Lung (tissue), 12 donors: Measurements from ENCODE around the gene UQCRH. TPM values are rescaled to one million over a fixed set of nuclear protein-coding genes. Genes with fewer than 3 reads are reported as not detected.
A peak's percentile ranks its signal among the peaks of the same experiment; 100 is the strongest.

Source experiments
- ATAC-seq: fragments of 200-7000 bp; cut with Tn5 transposase; one replicate; pipeline ENCODE4 v1.9.1; 2020; ENCODE audit warnings: moderate number of reproducible peaks; ENCODE audit not compliant: insufficient read depth, low FRiP score
- DNase-seq, 3 donors: peaks; one replicate each; pipeline ENCODE4 v3.0.0-alpha.2; 2013 to 2017
- H3K27ac ChIP-seq, 2 donors: one replicate each; pipeline ENCODE4 v1.5.1; 2013; ENCODE audit warnings: mild to moderate bottlenecking in 2 of 2, moderate library complexity in 2 of 2, control low read depth in 1 of 2, inconsistent platforms in 1 of 2, low read depth in 1 of 2, low read length in 1 of 2
- H3K27me3 ChIP-seq, 3 donors: one replicate each; pipeline ENCODE4 v1.5.1; 2013; ENCODE audit warnings: low read length in 2 of 3; ENCODE audit not compliant: control insufficient read depth in 3 of 3, insufficient read depth in 3 of 3
- H3K36me3 ChIP-seq, 4 donors: one replicate each; pipeline ENCODE4 v1.5.1; 2013; ENCODE audit warnings: low read length in 4 of 4, mild to moderate bottlenecking in 1 of 4, moderate library complexity in 1 of 4; ENCODE audit not compliant: control insufficient read depth in 4 of 4, insufficient read depth in 4 of 4
- H3K4me1 ChIP-seq, 5 donors: one replicate each; pipeline ENCODE4 v1.5.1; 2013; ENCODE audit warnings: low read length in 5 of 5, mild to moderate bottlenecking in 2 of 5, moderate library complexity in 1 of 5; ENCODE audit not compliant: control insufficient read depth in 5 of 5, insufficient read depth in 5 of 5
- H3K4me3 ChIP-seq: one replicate; pipeline ENCODE4 v1.5.1; 2013; ENCODE audit warnings: mild to moderate bottlenecking, control low read depth, moderate library complexity
- H3K9ac ChIP-seq, 2 donors: one replicate each; pipeline ENCODE4 v1.5.1; 2013; ENCODE audit warnings: low read length in 2 of 2, control low read depth in 1 of 2; ENCODE audit not compliant: insufficient read depth in 1 of 2
- H3K9me3 ChIP-seq, 4 donors: one replicate each; pipeline ENCODE4 v1.5.1; 2013; ENCODE audit warnings: low read length in 3 of 4, mild to moderate bottlenecking in 1 of 4, moderate library complexity in 1 of 4; ENCODE audit not compliant: control insufficient read depth in 4 of 4, insufficient read depth in 3 of 4
- WGBS, 2 donors: extraction: QIAGEN DNeasy Blood & Tissue Kit; methylation state at CpG; one replicate each; pipeline ENCODE4 v1.1.7; 2013; 5-methylcytosine and 5-hydroxymethylcytosine counted together
- polyA plus RNA-seq, 2 donors: library from polyadenylated mRNA; stranded (reverse); fragments of 200-250 nt; gene quantifications; one replicate each; pipeline ENCODE4 v1.2.1, GENCODE V29; 2013
- total RNA-seq, 2 donors: library from RNA; depleted of rRNA in 1 of 2; stranded (reverse); fragments of >200 nt in 1 of 2; gene quantifications; one replicate each; pipeline ENCODE4 v1.2.1, GENCODE V29; 2014 to 2021
- TF ChIP-seq, protein P1 (sequence below): IDR thresholded peaks from 2 replicates; pipeline ENCODE4 v1.5.1; 2012; ENCODE audit warnings: mild to moderate bottlenecking; ENCODE audit errors: control extremely low read depth, extremely low read depth
- donor health status: control.
- donor health status: control.
- donor health status: Bipolar disorder and iron deficiency.
- donor health status: healthy.
- donor health status: DM: yes; HTN: yes; CAD: no.

The UQCRH gene
- total and polyA plus RNA-seq, 4 donors = 159 to 400 (median 304) TPM

- Histone ChIP-seq H3K36me3 (peaks cover 29 to 49% (median 34%) of the 10 kb centered on the region in 4 donors), H3K9me3 (no peaks in the 10 kb centered on the region), H3K9ac (no peak overlapping the region), H3K27me3 (no peaks in the 10 kb centered on the region), H3K27ac (no peak overlapping the region), H3K4me1 (no peaks in the 10 kb centered on the region), H3K4me3 (no peak overlapping the region)
- 81 to 89% methylated on average over 3 of the region's 3 CpGs for WGBS, 2 donors
- ATAC-seq = no peak
- TF ChIP-seq, protein P1, sequence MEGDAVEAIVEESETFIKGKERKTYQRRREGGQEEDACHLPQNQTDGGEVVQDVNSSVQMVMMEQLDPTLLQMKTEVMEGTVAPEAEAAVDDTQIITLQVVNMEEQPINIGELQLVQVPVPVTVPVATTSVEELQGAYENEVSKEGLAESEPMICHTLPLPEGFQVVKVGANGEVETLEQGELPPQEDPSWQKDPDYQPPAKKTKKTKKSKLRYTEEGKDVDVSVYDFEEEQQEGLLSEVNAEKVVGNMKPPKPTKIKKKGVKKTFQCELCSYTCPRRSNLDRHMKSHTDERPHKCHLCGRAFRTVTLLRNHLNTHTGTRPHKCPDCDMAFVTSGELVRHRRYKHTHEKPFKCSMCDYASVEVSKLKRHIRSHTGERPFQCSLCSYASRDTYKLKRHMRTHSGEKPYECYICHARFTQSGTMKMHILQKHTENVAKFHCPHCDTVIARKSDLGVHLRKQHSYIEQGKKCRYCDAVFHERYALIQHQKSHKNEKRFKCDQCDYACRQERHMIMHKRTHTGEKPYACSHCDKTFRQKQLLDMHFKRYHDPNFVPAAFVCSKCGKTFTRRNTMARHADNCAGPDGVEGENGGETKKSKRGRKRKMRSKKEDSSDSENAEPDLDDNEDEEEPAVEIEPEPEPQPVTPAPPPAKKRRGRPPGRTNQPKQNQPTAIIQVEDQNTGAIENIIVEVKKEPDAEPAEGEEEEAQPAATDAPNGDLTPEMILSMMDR = no peak
- DNase-seq = no peak
These were observed 18.6 kb upstream of the UQCRH start for GRCh38 chr1:46284597-46285564.

- no peak overlapping the region for H3K9ac ChIP-seq
- TF ChIP-seq, protein P1 = no peak
- no peak overlapping the region for H3K27ac ChIP-seq
- H3K9me3 ChIP-seq = no peaks in the 10 kb centered on the region
- H3K36me3 ChIP-seq = peaks cover 25 to 42% (median 29%) of the 10 kb centered on the region in 4 donors
- ATAC-seq (no peak), DNase-seq (no peak)
- no peaks in the 10 kb centered on the region for H3K27me3 ChIP-seq
- no peak overlapping the region for H3K4me3 ChIP-seq
- WGBS, 2 donors = 92 to 94% methylated on average over 27 of the region's 27 CpGs
- H3K4me1 ChIP-seq = no peaks in the 10 kb centered on the region
These were observed 17.6 kb upstream of the UQCRH start for GRCh38 chr1:46285730-46286477.

- peak; percentile 60 for ATAC-seq
These were observed 14.9 kb upstream of the UQCRH start for GRCh38 chr1:46288485-46289133.

More at GRCh38 chr1:46288485-46289133, 14.9 kb upstream of the UQCRH start:
- peak in 1 of 3 donors; percentile 34 for DNase-seq
- Histone ChIP-seq H3K9ac (no peak overlapping the region), H3K4me3 (no peak overlapping the region), H3K4me1 (no peaks in the 10 kb centered on the region), H3K27ac (peak overlapping the region in 1 of 2 donors; percentile 67), H3K27me3 (no peaks in the 10 kb centered on the region), H3K9me3 (no peaks in the 10 kb centered on the region), H3K36me3 (peaks cover 18 to 36% (median 23%) of the 10 kb centered on the region in 4 donors)
- TF ChIP-seq, protein P1 = no peak
- 57 to 75% methylated on average over 1 of the region's 1 CpG for WGBS, 2 donors
